H1 (cell line): ENCODE measurements around the gene MYBL2. TPM values are rescaled to one million over a fixed set of nuclear protein-coding genes. Genes with fewer than 3 reads are reported as not detected.

Source experiments
- CTCF ChIA-PET: fragments of 300-600 bp; sonication (Branson Sonifier 250); formaldehyde crosslinking; loops from one replicate; lab custom pipeline; 2021; ENCODE audit not compliant: partially characterized antibody; lab: Charles Lee
- POLR2A ChIA-PET: fragments of 300-600 bp; sonication (Branson Sonifier 250); formaldehyde crosslinking; loops from one replicate; lab custom pipeline; 2021; ENCODE audit warnings: inconsistent platforms; ENCODE audit not compliant: partially characterized antibody; lab: Charles Lee
- DNase-seq, 2 experiments: peaks; one replicate each; pipeline versions ENCODE4 v3.0.0 to v3.0.0-alpha.2; 2010 to 2022; ENCODE audit warnings: low spot score in 2 of 2, low read depth in 1 of 2, mixed read lengths in 1 of 2
- FAIRE-seq: peaks from 2 replicates; lab custom pipeline; 2011; peaks lifted over from hg19 to GRCh38; lab: Jason Lieb, UNC
- H2AFZ ChIP-seq: 2 replicates; pipeline ENCODE4 v1.8.1; 2012; ENCODE audit warnings: low read length, inconsistent platforms
- H2AK5ac ChIP-seq: 2 replicates; pipeline ENCODE4 v1.6.1; 2013; ENCODE audit warnings: low read depth, low read length
- H2BK120ac ChIP-seq: replicated peaks from 2 replicates; pipeline ENCODE3; 2013; ENCODE audit warnings: low read depth, low read length, inconsistent platforms
- H2BK12ac ChIP-seq: 2 replicates; pipeline ENCODE4 v1.6.1; 2013; ENCODE audit warnings: low read depth, low read length
- H2BK15ac ChIP-seq: 2 replicates; pipeline ENCODE4 v1.6.1; 2013; ENCODE audit warnings: low read length
- H2BK20ac ChIP-seq: 2 replicates; pipeline ENCODE4 v1.6.1; 2013; ENCODE audit warnings: low read length
- H2BK5ac ChIP-seq: 2 replicates; pipeline ENCODE4 v1.6.1; 2013; ENCODE audit warnings: low read depth, low read length
- H3K14ac ChIP-seq: 2 replicates; pipeline ENCODE4 v1.6.1; 2013; ENCODE audit warnings: inconsistent platforms; ENCODE audit not compliant: insufficient read length
- H3K18ac ChIP-seq: 2 replicates; pipeline ENCODE4 v1.6.1; 2013; ENCODE audit warnings: low read length; ENCODE audit errors: extremely low read depth
- H3K23ac ChIP-seq: 2 replicates; pipeline ENCODE4 v1.6.1; 2013; ENCODE audit warnings: inconsistent platforms; ENCODE audit not compliant: insufficient read length
- H3K23me2 ChIP-seq: 2 replicates; pipeline ENCODE4 v1.6.1; 2013; ENCODE audit warnings: low read depth, low read length
- H3K27ac ChIP-seq: 2 replicates; pipeline ENCODE4 v1.6.1; 2011; ENCODE audit warnings: low read depth, low read length, inconsistent platforms
- H3K27me3 ChIP-seq, 4 experiments: replicated peaks in 1 of 4; 1 replicate in 1 of 4; 2 replicates in 3 of 4; pipeline versions ENCODE4 v1.6.1 to v1.8.1; 2011 to 2013; ENCODE audit warnings: low read length in 3 of 4, mild to moderate bottlenecking in 3 of 4, inconsistent platforms in 2 of 4, mixed read lengths in 2 of 4, moderate library complexity in 1 of 4; ENCODE audit not compliant: control insufficient read depth in 3 of 4, insufficient read depth in 3 of 4; ENCODE audit errors: extremely low read depth in 1 of 4
- H3K36me3 ChIP-seq, 4 experiments: 2 replicates each; pipeline versions ENCODE4 v1.6.1 to v1.8.1; 2011 to 2013; ENCODE audit warnings: mild to moderate bottlenecking in 4 of 4, low read length in 3 of 4, moderate library complexity in 2 of 4, control low read depth in 1 of 4, inconsistent platforms in 1 of 4; ENCODE audit not compliant: insufficient read depth in 4 of 4, control insufficient read depth in 2 of 4
- H3K4ac ChIP-seq: replicated peaks from 2 replicates; pipeline ENCODE3; 2013; ENCODE audit warnings: low read length, low read depth, mixed read lengths, inconsistent platforms; ENCODE audit not compliant: insufficient read length
- H3K4me1 ChIP-seq, 4 experiments: replicated peaks in 1 of 4; 1 replicate in 1 of 4; 2 replicates in 3 of 4; pipeline versions ENCODE4 v1.6.1 to v1.8.1; 2011 to 2013; ENCODE audit warnings: low read length in 3 of 4, inconsistent platforms in 2 of 4, mixed read lengths in 1 of 4; ENCODE audit not compliant: insufficient read depth in 4 of 4, control insufficient read depth in 3 of 4
- H3K4me2 ChIP-seq, 2 experiments: 2 replicates each; pipeline versions ENCODE4 v1.6.1 to v1.8.1; 2011 to 2013; ENCODE audit warnings: low read depth in 2 of 2, low read length in 2 of 2, control low read depth in 1 of 2, inconsistent platforms in 1 of 2, mild to moderate bottlenecking in 1 of 2; ENCODE audit not compliant: insufficient read depth in 1 of 2
- H3K4me3 ChIP-seq, 4 experiments: fragments of 200-600, 300-600 bp in 1 of 4; sonication (generic), shearing (Covaris generic), sonication (Bioruptor Twin) in 1 of 4; 2 replicates each; pipeline versions ENCODE4 v1.5.1 to v1.8.1; 2011 to 2016; ENCODE audit warnings: low read length in 4 of 4, low read depth in 3 of 4, control low read depth in 2 of 4, inconsistent platforms in 2 of 4, mild to moderate bottlenecking in 2 of 4, mixed read lengths in 1 of 4, moderate library complexity in 1 of 4; ENCODE audit not compliant: insufficient read depth in 2 of 4; ENCODE audit errors: extremely low read depth in 1 of 4
- H3K56ac ChIP-seq: replicated peaks from 2 replicates; pipeline ENCODE3; 2013; ENCODE audit warnings: low read depth, mild to moderate bottlenecking, mixed read lengths, low read length, inconsistent platforms; ENCODE audit not compliant: insufficient read length
- H3K79me1 ChIP-seq: 2 replicates; pipeline ENCODE4 v1.6.1; 2013; ENCODE audit warnings: low read depth, low read length, control low read depth
- H3K79me2 ChIP-seq, 2 experiments: 2 replicates each; pipeline versions ENCODE4 v1.6.1 to v1.8.1; 2012 to 2013; ENCODE audit warnings: low read length in 2 of 2, mild to moderate bottlenecking in 2 of 2, inconsistent platforms in 1 of 2; ENCODE audit not compliant: insufficient read depth in 2 of 2, control insufficient read depth in 1 of 2
- H3K9ac ChIP-seq, 4 experiments: replicated peaks in 1 of 4; 1 replicate in 1 of 4; 2 replicates in 3 of 4; pipeline versions ENCODE4 v1.6.1 to v1.8.1; 2011 to 2013; ENCODE audit warnings: low read depth in 3 of 4, low read length in 3 of 4, control low read depth in 2 of 4, mild to moderate bottlenecking in 2 of 4, moderate library complexity in 2 of 4, inconsistent platforms in 1 of 4; ENCODE audit errors: extremely low read depth in 1 of 4
- H3K9me3 ChIP-seq, 2 experiments: 2 replicates each; pipeline versions ENCODE4 v1.6.1 to v1.8.1; 2012 to 2013; ENCODE audit warnings: mild to moderate bottlenecking in 2 of 2, moderate library complexity in 2 of 2, control low read depth in 1 of 2, inconsistent platforms in 1 of 2, low read depth in 1 of 2, low read length in 1 of 2, mixed read lengths in 1 of 2; ENCODE audit not compliant: insufficient read depth in 2 of 2
- H4K20me1 ChIP-seq, 2 experiments: replicated peaks in 1 of 2; 2 replicates each; pipeline versions ENCODE3 to v1.8.1; 2011 to 2013; ENCODE audit warnings: inconsistent platforms in 2 of 2, low read length in 2 of 2, mild to moderate bottlenecking in 1 of 2; ENCODE audit not compliant: insufficient read depth in 2 of 2, control insufficient read depth in 1 of 2
- H4K5ac ChIP-seq: 2 replicates; pipeline ENCODE4 v1.6.1; 2013; ENCODE audit warnings: low read length, low read depth, mixed read lengths, inconsistent platforms; ENCODE audit not compliant: insufficient read length
- H4K8ac ChIP-seq: 2 replicates; pipeline ENCODE4 v1.8.0; 2013; ENCODE audit warnings: mild to moderate bottlenecking, moderate library complexity, low read length, inconsistent platforms; ENCODE audit not compliant: insufficient read depth; ENCODE audit errors: extremely low read depth
- H4K91ac ChIP-seq: replicated peaks from 2 replicates; pipeline ENCODE3; 2013; ENCODE audit warnings: low read length, mixed read lengths, inconsistent platforms; ENCODE audit not compliant: insufficient read length
- ASH2L ChIP-seq: fragments of 200-600, 300-600 bp; sonication (generic); IDR thresholded peaks from one replicate; pipeline ENCODE4 v1.7.1; 2017; ENCODE audit warnings: low read length
- BCL11A ChIP-seq, 2 experiments: IDR thresholded peaks; one replicate each; pipeline ENCODE4 v1.6.1; 2011; ENCODE audit warnings: low read depth in 2 of 2, low read length in 2 of 2, mild to moderate bottlenecking in 2 of 2
- CEBPB ChIP-seq: IDR thresholded peaks from 2 replicates; pipeline ENCODE4 v1.6.1; 2012; ENCODE audit warnings: low read depth, low read length
- CTCF ChIP-seq, 3 experiments: IDR thresholded peaks; 1 replicate in 2 of 3; 2 replicates in 1 of 3; pipeline versions ENCODE4 v1.5.1 to v1.6.1; 2011; ENCODE audit warnings: low read length in 3 of 3, mild to moderate bottlenecking in 3 of 3, inconsistent platforms in 2 of 3, low read depth in 1 of 3, moderate library complexity in 1 of 3; ENCODE audit not compliant: insufficient read depth in 1 of 3; ENCODE audit errors: control extremely low read depth in 1 of 3
- MAX ChIP-seq: IDR thresholded peaks from 2 replicates; pipeline ENCODE4 v1.6.1; 2012; ENCODE audit warnings: inconsistent platforms
- RAD21 ChIP-seq, 2 experiments: IDR thresholded peaks in 1 of 2; conservative IDR thresholded peaks in 1 of 2; 2 replicates each; pipeline ENCODE4 v1.6.1; 2011; ENCODE audit warnings: low read depth in 2 of 2, low read length in 2 of 2, improper control_type of control experiment in 1 of 2, inconsistent platforms in 1 of 2, mild to moderate bottlenecking in 1 of 2, moderate library complexity in 1 of 2
- SIX5 ChIP-seq: IDR thresholded peaks from 2 replicates; pipeline ENCODE4 v1.6.1; 2011; ENCODE audit warnings: mild to moderate bottlenecking, low read depth, low read length
- TAF7 ChIP-seq: optimal IDR thresholded peaks from 2 replicates; pipeline ENCODE3; 2011; ENCODE audit warnings: low read depth, mild to moderate bottlenecking, inconsistent platforms, low read length, moderate library complexity, borderline replicate concordance
- WGBS, 2 experiments: shearing (Covaris generic) in 1 of 2; methylation state at CpG; one replicate each; pipeline versions ENCODE4 v1.1.6 to v1.1.7; 2013 to 2015; ENCODE audit warnings: low lambda C conversion rate in 2 of 2, mixed read lengths in 2 of 2, inconsistent platforms in 1 of 2, low coverage in 1 of 2, missing lambda C conversion rate in 1 of 2; ENCODE audit not compliant: insufficient replicate concordance in 2 of 2, insufficient coverage in 1 of 2, insufficient read length in 1 of 2; ENCODE audit errors: extremely low coverage in 1 of 2, missing lambda C conversion rate in 1 of 2; 5-methylcytosine and 5-hydroxymethylcytosine counted together
- polyA plus RNA-seq, 7 experiments: library from polyadenylated mRNA; depleted of rRNA in 3 of 7; stranded (reverse) in 5 of 7; unstranded in 2 of 7; fragments of >200 nt in 5 of 7; fragments of 200-250 nt in 2 of 7; gene quantifications; 1 replicate in 5 of 7; 2 replicates in 1 of 7; 4 replicates in 1 of 7; pipeline versions ENCODE4 v1.2.1 to v1.2.3, GENCODE V29; 2011 to 2013; ENCODE audit warnings: missing spikeins in 2 of 7, mixed read lengths in 2 of 7
- total RNA-seq: library from RNA; stranded (reverse); fragmentation: NEBNext Ultra II Directional; extraction: Animal tissue kit (Norgen Biotek cat#: 25700); gene quantifications from 2 replicates; pipeline ENCODE4 v1.2.1, GENCODE V29; 2021

MYBL2 gene
- total and polyA plus RNA-seq, 2 of the 8 experiments (the other 6 are each of a cell fraction or from before 2014, with no cell fraction given), result 75.3 to 207 TPM

- Histone ChIP-seq H3K23me2 (no peaks in the 10 kb centered on the region), H2BK15ac (no peak overlapping the region), H3K79me2 (no peaks in the 10 kb centered on the region), H4K5ac (no peak overlapping the region), H3K79me1 (no peaks in the 10 kb centered on the region), H3K9ac (no peak overlapping the region), H3K27ac (no peak overlapping the region), H2BK120ac (no peak overlapping the region), H4K91ac (no peak overlapping the region), H3K9me3 (no peaks in the 10 kb centered on the region), H3K4me2 (no peak overlapping the region), H2AFZ (no peak overlapping the region), H3K4me1 (no peaks in the 10 kb centered on the region), H4K20me1 (no peaks in the 10 kb centered on the region), H3K14ac (no peak overlapping the region), H2BK12ac (no peak overlapping the region), H3K4me3 (no peak overlapping the region), H2AK5ac (no peak overlapping the region), H3K4ac (no peak overlapping the region), H3K23ac (no peak overlapping the region), H2BK5ac (no peak overlapping the region), H3K56ac (no peak overlapping the region)
- FAIRE-seq, result no peak
- 78% methylated on average over 1 of the region's 1 CpG; no CpG with 5 or more reads in 1 of the 2 experiments for WGBS, 2 experiments
- CTCF ChIA-PET, result interaction anchor here (0.5 to 1.5 kb wide), 3 partner anchors 22 to 399 kb away, joined by 3 to 8 read pairs (median 3); no protein-coding TSS in a partner anchor
- no peak for TF ChIP-seq RAD21 (IDR thresholded peaks at IDR 0.05 in 1 of 2, conservative IDR thresholded peaks at IDR 0.05 in 1 of 2; ENCODE audit: low read depth in 2 of 2, low read length in 2 of 2)
- TF ChIP-seq MAX, result no peak
- no peak for TF ChIP-seq BCL11A (IDR thresholded peaks at IDR 0.05; ENCODE audit: low read depth in 2 of 2, low read length in 2 of 2)
- TF ChIP-seq CTCF (IDR thresholded peaks at IDR 0.05; ENCODE audit: control extremely low read depth in 1 of 3, insufficient read depth in 1 of 3, low read depth in 1 of 3, low read length in 3 of 3), result no peak
- no peak for TF ChIP-seq CEBPB
- TF ChIP-seq TAF7, result no peak
- TF ChIP-seq ASH2L, result no peak
- no peak for TF ChIP-seq SIX5
- TF ChIP-seq, all 59 proteins: peak for 0
- DNase-seq, result no peak
- no peak overlapping the region for H2BK20ac ChIP-seq
- POLR2A ChIA-PET, result interaction anchor here (1.2 kb wide), 1 partner anchor 10 kb away, joined by 6 read pairs; no protein-coding TSS in a partner anchor
- H3K18ac ChIP-seq, result no peak overlapping the region
- H3K27me3 ChIP-seq, result no peaks in the 10 kb centered on the region
- H4K8ac ChIP-seq, result no peak overlapping the region
- H3K36me3 ChIP-seq, result no peaks in the 10 kb centered on the region
Observed at GRCh38 chr20:43727980-43728590, 61.2 kb downstream of the MYBL2 start.
